GM21447 (cell line): ENCODE data around the gene ABCG4.
"Not testable (repeated sequence)": the region's sequence is repeated elsewhere in the genome, so short reads cannot be mapped to it uniquely, and the experiment has no call there.

Source experiments
- ATAC-seq: cut with Tn5 transposase; IDR thresholded peaks from one replicate; pipeline ENCODE4 v1.9.1; 2021; ENCODE audit not compliant: unreplicated experiment

ABCG4 gene

DNA sequence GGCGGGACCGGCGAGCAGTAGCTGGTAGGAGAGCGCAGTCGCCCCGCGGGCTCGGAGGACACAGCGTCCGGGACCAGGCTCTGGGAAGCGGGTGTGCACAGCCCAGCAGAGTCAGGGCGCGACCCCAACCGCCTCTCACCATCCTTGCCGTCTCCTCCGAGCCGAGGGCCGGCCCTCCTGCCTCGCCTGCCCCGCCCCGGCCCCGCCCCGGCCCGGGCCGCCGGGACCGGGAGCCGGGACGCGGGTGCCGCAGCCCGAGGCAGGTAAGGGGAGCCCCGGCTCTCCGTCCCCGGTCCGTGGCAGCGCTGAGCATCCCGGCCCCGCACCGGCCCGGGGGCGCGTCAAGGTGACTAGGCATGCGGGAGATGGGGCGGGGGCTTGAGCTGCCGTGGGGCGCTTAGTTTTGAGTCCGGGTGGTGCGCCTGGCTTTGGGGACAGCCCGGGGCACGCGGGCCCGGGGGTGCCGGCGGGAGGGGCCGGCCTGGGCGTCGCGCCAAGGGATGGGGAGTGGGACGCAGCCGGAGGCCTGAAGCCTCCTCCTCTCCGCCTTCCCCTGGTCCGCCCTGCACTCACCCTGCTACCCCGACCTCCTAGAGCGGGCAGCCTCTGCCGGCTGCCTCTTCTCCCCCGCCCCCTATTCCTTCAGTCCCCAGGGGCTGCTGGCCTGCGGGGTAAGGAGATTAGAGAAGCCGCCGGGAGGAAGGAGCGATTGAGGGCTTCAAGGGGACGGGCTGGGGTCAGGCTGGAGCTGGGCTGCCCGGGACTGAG is at the start of gene ABCG4:
Gene ABCG4, plus strand, starts transcription at position 35 of the 768 bp plus-strand sequence. CDS start 914 bp downstream, outside the sequence.
- ATAC-seq = no peak

DNA sequence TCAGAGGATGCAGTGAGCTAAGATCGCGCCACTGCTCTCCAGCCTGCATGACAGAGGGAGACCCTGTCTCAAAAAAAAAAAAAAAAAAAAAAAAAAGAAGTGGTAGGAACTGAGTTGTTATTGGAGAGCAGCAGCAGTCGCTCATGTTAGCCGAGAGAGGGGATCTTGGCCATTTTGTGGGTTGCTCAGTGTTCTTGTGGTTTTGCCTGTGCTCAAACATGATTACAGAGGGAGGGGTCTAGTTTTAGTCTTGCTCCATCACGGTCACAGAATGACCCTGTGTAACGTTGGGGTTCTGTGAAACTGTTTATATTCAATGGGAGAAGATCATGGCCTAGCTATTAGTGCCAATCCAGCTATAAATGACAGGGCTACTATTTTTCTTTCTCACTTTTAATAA is 49.1 kb upstream of the ABCG4 start:
- no peak for ATAC-seq

DNA sequence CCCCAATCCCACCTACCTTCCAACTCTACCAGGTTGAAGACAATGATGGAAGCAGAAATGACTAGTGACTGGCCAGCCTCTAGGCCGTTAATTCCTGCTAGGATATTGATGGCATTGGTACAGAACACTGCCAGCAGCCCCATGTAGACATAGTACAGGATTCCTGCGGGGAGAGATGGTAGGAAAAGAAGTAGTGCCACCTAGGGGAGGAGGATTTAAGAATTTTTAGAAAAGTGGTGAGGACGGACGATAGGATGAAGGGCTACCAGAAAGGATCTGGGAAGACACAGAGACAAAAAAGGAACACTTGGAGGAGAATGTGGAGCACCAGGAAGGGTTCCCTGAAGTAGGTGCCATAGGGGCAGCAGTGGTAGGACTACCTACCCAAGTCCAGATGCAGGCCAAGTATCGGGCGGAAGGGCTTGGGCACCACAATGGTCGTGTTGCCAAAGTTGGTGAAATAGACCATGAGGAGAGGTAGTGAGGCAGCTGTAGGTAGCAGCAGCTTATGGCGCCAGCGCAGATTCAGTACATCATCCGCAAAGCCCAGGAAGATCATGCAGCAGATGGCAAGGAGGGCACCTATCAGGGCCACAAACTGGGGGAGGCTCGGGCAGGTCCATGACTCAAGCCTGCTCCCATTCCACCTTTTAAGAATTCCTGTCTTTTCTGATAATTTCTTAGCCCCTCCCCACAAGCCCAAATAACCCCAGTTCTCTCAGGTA is 48.4 kb upstream of the ABCG4 start:
- no peak for ATAC-seq

DNA sequence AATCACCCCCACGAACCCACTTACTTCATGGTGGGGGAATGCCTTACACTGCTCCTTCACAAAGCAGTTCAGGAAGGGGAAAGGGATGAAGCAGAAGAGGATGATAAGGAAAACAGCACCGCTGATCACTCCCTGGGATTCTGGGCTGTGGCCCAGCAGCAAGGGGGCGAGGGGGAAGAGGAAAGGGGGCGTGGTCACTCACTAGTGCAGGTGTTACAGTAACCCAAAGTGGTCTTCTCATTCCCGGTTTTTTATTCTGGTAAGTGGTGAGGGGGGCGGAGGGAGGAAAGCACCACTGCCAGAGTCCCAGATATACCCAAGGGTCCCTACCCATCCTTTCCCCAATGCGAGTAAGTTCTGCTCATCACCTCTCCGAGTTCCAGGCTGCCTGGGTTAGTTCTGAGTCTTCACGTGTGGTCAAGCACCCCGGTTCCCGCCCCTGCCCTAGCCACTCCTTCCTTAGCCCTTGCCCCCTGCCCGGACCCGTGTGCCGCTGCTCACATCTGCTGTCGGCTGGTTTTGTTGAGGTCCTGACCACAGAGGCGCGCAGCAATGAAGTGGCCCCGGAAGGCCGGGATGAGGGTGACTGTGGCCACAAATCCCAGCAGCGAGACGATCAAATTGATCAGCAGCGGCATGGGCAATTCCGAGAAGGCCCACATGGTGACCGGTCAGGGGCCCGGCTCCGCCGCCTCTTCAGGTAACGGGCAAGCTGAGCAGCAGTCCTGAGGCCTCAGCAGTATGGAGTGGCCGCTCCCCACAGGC is 47.7 kb upstream of the ABCG4 start:
- peak; percentile 20 for ATAC-seq

DNA sequence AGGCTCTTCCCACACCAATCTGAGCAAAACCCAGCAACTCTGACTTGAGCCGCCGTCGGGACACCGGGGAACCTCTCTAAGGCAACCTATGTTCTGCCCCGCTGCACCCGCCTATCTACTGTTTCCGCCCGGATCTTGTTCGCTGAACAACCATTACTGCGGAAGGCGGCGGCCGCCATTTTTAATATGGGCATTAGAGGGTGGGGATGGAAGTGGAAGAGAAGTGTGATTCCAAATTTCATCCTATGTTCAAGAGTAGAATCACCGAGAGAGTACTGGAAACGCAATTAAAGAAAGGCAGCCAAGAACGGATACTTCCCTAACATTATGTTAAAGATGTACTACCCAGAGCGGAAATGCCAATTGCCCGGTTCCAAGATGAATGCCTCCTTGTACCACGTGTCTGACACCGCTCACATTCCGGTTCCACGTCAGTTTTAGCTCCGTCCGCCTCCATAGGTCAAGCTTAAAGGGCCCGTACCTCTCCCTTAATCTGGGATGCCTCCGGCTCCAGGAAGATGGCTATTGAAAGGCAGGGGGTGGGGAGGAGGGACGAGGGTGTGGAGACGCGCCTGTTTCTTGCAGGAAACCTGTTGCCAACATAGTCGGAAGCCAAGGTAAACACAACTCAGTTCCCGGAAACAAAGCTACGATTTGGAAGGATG is 47.0 kb upstream of the ABCG4 start, which contains the start of gene DPAGT1:
Gene DPAGT1, minus strand, starts transcription at position 95 of the 665 bp plus-strand sequence. CDS start 198 bp downstream, outside the sequence.
- peak; percentile 81 for ATAC-seq

DNA sequence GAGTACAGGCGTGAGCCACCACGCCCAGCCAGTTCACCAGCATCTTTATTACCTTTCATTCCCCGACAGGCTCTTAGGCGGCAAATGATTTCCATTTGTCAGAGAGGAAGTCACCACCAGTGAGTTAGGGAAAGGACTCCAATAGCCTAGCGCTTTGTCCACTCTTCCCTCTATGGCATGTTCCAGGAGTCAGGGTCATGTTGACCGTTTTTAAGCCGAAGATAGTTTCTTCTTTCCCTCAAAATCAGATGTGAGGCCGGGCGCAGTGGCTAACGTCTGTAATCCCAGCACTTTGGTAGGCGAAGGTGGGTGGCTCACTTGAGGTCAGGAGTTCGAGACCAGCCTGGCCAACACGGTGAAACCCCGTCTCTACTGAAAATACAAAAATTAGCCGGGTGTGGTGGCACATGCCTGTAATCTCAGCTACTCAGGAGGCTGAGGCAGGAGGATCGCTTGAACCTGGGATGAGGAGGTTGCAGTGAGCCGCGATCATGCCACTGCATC is 45.6 kb upstream of the ABCG4 start:
- not testable (repeated sequence) for ATAC-seq

DNA sequence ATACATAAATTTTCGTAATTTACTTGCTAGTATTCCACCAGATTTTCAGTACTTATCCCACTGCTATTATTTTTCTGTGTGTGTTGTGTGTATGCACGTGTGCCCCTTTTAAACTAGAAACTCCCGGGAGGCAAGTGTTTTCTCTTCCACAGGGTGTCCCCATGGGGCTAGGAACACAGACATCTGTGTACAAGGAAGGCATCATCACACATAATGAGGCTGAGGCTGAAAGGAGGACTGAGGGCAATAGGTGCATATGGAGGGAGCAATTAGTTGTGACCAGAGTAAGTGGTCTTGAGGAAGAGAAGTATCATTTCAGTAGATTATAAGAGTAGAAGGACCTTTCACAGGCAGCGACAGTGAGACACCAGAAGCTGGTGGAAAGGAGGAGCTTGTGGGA is 45.1 kb upstream of the ABCG4 start:
- no peak for ATAC-seq

DNA sequence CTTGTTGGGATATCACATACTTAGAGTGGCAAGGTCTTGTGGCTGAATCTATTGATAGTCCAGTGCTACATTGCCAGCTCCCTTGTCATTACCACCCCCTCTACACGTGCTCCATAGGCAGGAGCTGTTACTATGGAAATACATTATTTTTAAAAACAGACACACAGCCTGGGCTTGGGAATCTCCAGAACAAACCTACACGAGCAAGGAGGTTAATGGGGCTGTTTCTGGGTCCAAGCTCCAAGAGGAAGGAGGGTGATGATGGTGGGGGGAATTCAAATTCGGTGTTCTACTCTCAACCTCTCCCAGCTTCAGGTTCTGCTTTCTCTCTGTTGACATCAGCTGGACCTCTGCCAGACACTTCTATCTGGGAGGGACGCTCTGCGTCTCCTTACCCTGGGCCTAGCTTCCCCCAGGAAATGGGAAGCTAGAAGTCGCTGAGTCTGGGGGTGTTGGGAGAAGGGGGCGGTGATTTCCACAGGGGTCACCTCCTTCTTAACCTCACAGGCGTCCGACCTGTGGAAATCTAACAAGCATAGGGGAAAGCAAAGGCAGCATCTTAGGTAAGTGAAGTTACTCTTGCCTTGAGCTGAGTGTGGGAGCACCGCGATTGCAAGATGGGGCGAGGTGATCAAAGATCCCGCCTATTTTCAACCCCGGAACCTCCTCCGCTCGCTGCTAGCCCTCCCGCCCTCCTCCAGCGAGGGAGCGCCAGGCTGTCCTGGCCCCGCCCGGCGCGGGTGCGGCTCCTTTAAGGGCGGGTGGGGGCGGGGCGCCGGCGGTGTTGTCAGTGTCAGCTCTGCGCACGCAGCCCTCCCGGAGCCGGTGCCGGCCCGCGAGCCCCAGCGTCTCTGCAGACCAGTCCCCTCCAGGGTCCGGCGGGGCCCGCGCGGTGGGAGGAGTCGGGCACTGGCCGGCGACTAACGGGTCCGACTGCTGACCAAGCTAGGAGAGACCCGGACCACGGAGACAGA is 42.0 kb upstream of the ABCG4 start, which contains the start of gene C2CD2L:
Gene C2CD2L, plus strand, starts transcription at position 781 of the 974 bp plus-strand sequence. CDS start 398 bp downstream, outside the sequence.
- peak; percentile 56 for ATAC-seq

DNA sequence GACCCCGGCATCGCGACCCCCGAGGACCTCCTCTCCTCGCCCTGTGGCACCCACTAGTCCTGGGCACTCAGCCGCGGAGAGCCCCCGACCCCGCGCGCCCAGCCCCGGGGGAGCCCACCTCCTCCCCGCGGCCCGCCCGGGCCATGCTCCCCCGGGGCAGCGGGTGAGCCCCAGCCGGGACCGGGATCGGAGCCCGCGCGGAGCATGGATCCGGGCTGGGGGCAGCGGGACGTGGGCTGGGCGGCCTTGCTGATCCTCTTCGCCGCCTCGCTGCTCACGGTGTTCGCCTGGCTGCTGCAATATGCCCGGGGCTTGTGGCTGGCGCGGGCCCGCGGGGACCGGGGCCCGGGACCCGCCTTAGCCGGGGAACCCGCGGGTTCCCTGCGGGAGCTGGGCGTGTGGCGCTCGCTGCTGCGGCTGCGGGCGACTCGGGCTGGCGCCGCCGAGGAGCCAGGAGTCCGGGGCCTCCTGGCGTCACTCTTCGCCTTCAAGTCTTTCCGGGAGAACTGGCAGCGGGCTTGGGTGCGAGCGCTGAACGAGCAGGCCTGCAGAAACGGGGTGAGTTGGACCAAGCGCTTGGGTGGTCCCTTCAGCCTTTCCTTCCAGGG is 41.2 kb upstream of the ABCG4 start:
- ATAC-seq = peak; percentile 7

DNA sequence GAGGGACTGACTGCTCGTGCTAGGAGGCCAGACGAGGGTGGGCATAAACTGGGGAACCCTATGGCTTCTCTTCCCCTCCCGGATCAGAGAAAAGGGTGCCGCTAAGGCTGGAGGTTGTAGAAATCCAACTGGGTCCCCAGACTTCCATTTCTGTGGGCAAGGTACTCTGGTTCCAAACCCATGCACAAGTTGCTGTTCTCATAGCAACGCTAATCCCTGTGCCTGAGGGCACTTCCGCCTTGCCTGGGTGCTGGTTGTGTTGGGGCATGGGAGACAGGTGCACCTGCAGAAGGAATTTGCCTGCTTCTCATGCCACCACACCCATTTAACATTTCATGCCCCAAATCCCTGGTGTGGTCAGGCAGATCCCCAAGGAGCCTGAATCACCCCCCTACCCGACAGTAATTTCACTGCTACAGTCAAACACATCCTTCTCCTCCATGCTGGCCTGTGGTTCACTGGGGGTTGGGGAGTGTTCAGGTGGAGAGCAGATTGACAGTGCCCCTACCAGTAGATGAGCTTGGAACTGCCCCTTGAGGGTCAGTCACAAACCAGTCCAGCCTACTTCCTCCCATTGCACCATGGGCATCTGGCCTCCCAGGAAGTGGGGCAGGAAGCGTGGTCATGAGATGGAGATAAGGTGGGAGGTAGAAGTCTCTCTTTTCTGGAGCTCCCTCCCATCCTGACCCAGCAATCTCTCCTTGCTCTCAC is 40.6 kb upstream of the ABCG4 start:
- no peak for ATAC-seq

DNA sequence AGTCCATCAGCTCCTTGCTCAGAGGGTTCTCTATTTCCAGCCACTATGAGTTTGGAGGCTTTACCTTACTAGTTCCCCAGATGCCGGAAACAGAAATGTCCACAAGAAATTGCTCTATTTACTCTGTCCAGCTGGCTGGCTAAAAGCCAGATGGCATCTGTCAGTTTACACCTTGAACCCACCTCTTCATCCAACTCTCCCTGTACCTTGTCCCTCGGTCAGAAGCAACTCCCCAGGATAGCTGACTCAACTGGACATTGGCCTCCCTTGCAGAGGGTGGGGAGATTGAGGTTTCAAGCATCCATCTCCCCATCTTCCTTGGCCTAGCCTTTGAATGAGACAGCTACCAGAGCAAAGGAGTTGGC is 40.0 kb upstream of the ABCG4 start:
- ATAC-seq = no peak

DNA sequence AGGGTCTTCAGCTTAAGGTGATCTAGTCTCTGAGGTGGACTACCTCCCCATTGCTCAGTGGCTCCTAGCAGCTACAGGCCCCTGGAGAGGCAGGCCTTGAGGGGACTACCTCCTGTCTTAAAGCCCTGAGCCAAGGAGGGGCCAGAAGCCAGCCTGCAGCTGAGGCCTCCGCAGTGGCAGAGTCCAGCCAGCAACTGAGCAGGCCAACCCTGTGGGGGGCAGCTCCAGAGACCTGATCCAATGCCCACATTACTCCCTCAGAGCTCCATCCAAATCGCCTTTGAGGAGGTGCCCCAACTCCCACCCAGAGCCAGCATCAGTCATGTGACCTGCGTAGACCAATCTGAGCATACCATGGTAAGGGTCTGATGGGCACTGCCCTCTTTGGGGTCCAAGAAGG is 39.0 kb upstream of the ABCG4 start:
- ATAC-seq = no peak

DNA sequence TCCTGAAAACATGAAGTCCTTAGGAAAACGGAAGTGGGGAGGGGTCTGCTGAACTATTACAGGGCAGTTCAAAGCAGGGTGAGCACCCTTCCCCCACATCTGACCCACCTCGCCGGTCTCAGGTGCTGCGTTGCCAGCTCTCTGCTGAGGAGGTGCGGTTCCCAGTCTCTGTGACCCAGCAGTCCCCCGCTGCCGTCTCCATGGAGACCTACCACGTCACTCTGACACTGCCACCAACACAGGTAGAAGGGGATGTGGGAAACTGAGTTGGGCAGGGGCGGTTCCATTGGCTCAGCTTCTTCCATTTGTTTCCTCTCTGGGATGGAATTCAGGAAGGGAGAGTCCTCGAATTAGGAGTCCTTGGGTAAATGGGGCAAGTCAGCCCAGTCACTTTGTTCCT is 38.4 kb upstream of the ABCG4 start:
- no peak for ATAC-seq

DNA sequence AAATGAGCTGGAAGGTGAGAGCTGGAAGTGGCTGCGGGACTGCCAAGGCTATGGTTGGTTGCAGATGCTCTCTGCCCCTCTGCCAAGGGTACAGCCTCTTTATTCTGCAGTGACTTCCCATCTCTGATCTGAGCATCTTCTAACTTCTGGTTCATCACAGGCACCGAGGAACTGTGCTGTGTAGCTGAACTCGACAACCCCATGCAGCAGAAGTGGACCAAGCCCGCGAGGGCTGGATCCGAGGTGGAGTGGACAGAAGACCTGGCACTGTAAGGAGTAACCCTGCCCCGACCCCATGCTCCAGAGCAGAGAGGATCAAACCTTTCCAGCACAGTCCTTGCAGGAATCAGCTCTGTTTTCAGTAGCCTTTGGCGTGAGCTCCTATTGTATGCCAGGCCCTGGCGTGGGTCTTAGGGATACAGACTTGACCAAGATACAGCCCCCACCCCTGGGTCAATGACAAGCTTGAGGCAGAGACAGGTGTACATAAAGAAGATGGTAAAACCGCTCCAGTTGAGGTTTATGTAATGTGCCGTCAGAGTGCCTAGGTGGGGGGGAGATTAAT is 37.4 kb upstream of the ABCG4 start:
- ATAC-seq = no peak

DNA sequence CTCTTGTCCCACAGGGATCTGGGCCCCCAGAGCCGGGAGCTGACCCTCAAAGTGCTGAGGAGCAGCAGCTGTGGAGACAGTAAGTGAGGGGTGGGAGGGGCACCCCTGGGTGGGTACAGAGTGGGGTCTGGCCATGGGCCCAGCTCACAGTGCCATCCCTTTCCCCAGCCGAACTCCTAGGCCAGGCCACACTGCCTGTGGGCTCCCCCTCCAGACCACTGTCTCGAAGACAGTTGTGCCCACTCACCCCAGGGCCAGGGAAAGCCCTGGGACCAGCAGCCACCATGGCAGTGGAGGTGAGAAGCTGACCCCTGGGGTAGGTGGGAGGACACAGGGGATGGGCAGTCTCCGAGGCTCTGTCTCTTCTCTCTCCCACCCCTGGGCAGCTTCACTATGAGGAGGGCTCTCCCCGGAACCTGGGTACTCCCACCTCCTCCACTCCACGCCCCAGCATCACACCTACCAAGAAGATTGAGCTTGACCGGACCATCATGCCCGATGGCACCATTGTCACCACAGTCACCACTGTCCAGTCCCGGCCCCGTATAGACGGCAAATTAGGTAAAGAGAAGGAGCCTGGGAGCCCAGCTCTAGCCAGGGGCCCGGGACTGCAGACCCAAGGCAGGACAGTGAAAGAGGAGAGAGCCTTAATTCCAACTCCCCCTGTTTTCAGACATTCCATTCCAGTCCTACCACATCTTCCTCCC is 36.4 kb upstream of the ABCG4 start:
- no peak for ATAC-seq

DNA sequence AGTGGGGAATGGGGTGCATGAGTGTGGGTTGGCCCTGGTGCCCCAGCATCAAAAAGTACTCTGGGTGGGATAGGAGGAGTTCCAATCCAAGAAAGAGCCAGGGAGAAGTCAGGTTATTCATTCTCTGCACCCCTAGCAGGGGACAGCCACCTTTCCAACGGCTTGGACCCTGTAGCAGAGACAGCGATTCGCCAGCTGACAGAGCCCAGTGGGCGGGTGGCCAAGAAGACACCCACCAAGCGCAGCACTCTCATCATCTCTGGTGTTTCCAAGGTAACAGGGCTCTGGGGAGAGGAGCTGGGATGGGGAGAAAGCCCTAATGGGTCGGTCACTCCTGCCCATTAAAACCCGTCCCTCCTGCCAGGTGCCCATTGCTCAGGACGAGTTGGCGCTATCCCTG is 35.1 kb upstream of the ABCG4 start:
- no peak for ATAC-seq

DNA sequence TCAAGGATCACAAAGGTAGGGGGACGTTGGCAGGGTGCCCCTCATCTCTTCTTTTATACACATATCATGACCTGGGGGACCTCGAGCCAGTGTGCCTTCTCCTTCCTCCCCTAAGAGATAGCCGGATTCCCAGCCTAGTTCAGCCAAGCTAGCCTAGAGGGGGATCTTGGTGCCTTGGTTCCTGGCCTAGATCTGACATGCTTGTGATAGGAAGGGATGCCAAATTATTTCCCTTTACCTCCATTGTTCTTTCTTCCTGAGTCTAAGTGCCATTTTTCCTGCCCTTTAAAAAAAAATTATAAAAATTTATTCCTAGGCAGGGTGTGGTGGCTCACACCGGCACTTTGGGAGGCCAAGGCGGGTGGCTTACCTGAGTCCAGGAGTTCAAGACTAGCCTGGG is 34.5 kb upstream of the ABCG4 start:
- no peak for ATAC-seq
